Measurements from ENCODE around the gene GCK. TPM values are rescaled to one million over a fixed set of nuclear protein-coding genes. Genes with fewer than 3 reads are reported as not detected.
"Not testable (repeated sequence)": the region's sequence is repeated elsewhere in the genome, so short reads cannot be mapped to it uniquely, and the experiment has no call there.

Gene GCK
- polyA plus RNA-seq, 3 donors from 2014 or later = not detected

DNA sequence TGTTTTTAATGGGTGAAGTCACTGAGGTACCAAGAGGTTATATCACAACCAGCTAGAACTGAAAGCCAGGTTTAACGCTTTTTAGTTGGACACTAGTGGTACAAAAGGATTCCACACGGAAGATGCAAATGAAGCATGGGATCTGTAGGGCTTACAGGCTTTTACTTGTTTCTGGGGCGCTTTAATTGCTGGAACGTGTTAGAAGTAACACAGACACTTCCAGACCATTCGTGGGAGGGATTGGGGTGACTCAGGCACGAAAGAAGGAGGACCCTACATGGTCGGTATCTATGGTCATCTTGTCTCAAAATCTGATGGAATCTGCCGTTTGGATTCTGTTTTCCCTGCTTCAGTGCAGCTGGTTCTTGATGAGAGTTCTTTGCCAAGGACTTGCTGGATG lies 12.6 kb upstream of the GCK start:
- Mint-ChIP-seq H3K36me3 (peaks cover 7 to 13% (median 8%) of the 10 kb centered on the region in 3 donors), H3K4me1 (peaks cover 29 to 40% of the 10 kb centered on the region in 2 donors), H3K27me3 (ENCODE audit: low read depth in 3 of 3) (peaks cover 0 to 4% (median 0%) of the 10 kb centered on the region in 3 donors), H3K9me3 (no peaks in the 10 kb centered on the region), H3K27ac (peak overlapping the region; percentile 9 to 81 (median 60)), H3K4me3 (peak overlapping the region; percentile 82 to 89 (median 87))
- DNase-seq = no peak

DNA sequence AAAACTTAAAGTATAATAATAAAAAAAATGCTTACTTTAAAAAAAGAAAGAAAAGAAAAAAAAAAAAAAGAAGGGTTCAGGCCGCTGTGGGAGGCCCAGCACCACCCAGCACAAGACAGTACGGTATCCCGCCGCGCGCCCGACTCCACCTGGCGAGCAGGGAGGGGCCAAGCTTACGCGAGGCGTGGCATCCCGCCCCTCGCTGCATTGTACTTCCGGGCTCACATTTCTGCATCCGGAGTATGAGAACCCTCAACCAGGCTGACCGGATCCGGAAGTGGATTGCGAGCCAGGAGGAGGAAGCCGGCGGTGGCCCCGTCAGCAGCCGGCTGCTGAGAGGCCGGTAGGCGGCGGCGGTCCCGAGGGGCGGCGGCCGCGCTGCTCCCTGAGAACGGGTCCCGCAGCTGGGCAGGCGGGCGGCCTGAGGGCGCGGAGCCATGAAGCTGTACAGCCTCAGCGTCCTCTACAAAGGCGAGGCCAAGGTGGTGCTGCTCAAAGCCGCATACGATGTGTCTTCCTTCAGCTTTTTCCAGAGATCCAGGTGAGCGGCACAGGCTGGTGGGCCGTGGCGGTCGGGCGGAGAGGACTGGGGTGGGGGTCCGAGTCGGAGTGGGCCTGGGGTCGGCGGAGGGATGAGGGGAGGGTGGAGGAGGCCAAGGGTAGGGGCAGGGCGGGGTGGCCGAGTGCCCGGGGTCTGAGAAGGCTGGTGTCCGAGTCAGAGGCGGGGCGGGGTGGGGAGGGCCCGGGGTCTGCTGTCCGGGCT lies 11.6 kb upstream of the GCK start, which contains the start of gene YKT6:
TSS of gene YKT6 (plus strand) at position 280 of the 763 bp plus-strand sequence. CDS start at position 438, 158 bp downstream.
- no peaks in the 10 kb centered on the region for H3K9me3 Mint-ChIP-seq
- H3K4me3 Mint-ChIP-seq = peak within 1 kb of the TSS; percentile 82 to 89 (median 87)
- peaks cover 0 to 4% (median 3%) of the 10 kb centered on the region in 3 donors for H3K27me3 Mint-ChIP-seq (ENCODE audit: low read depth in 3 of 3)
- peaks cover 5 to 10% (median 7%) of the 10 kb centered on the region in 3 donors for H3K36me3 Mint-ChIP-seq
- peaks cover 29 to 40% of the 10 kb centered on the region in 2 donors for H3K4me1 Mint-ChIP-seq
- peak; percentile 89 to 90 (median 90) for DNase-seq
- H3K27ac Mint-ChIP-seq = peak within 1 kb of the TSS; percentile 9 to 82 (median 72)

DNA sequence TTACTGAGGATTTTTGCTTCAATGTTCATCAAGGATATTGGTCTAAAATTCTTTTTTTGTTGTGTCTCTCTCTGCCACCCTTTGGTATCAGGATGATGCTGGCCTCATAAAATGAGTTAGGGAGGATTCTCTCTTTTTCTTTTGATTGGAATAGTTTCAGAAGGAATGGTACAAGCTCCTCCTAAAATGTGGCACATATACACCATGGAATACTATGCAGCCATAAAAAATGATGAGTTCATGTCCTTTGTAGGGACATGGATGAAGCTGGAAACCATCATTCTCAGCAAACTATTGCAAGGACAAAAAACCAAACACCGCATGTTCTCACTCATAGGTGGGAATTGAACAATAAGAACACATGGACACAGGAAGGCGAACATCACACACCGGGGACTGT lies 10.9 kb upstream of the GCK start:
- H3K27ac Mint-ChIP-seq = not testable (repeated sequence)
- H3K4me1 Mint-ChIP-seq = peaks cover 25 to 35% of the 10 kb centered on the region in 2 donors

DNA sequence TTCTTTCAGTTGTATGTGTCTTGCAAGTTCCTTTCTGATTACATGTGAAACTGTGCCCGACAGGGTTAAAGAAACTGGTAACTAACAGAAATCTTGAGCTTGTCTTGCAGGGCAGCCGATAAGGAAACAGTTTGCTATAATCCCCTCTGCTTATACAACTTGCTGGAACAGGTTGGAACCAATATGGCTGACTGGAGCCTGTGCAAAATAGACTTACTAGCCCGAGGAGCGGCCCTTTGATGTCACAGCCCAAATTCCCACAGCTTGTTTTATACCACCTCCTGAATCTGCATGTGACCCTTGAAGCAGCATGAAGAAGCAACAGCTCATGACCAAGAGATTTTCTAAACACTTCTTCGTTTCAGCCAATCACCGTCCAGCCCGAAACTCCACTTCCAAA lies 8.2 kb upstream of the GCK start:
- Mint-ChIP-seq H3K27me3 (ENCODE audit: low read depth in 3 of 3) (peaks cover 2 to 6% (median 4%) of the 10 kb centered on the region in 3 donors), H3K4me3 (no peak overlapping the region), H3K9me3 (no peaks in the 10 kb centered on the region), H3K27ac (no peak overlapping the region), H3K36me3 (no peaks in the 10 kb centered on the region), H3K4me1 (peaks cover 13 to 14% of the 10 kb centered on the region in 2 donors)
- no peak for DNase-seq

More for the DNA sequence above, 10.9 kb upstream of the GCK start:
- not testable (repeated sequence) for H3K9me3 Mint-ChIP-seq; H3K27me3 Mint-ChIP-seq (ENCODE audit: low read depth in 3 of 3); DNase-seq; H3K36me3 Mint-ChIP-seq
- peak overlapping the region in 4 of 5 donors; percentile 23 to 39 (median 26) for H3K4me3 Mint-ChIP-seq

DNA sequence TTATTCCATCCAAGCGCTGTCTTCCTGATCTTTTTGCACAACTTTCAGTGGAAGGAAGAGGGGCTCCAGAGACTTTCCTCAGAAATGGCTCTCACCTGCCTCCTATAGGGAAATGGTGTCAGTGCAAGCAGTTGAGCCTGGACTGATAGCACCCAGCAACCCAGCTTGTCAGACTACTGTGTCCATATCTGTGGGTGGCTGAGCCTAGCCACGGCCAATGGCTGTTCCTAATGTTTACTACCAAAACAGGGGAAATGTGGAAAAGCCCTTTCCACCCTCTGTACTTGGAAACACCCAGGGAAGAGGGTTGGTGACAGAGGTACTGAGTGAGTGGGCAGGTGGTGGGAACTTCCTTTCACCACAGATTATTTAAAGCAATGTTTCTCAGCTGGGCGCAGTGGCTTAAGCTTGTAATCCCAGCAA lies 7.2 kb upstream of the GCK start:
- no peak overlapping the region for H3K27ac Mint-ChIP-seq
- H3K4me3 Mint-ChIP-seq = no peak overlapping the region

DNA sequence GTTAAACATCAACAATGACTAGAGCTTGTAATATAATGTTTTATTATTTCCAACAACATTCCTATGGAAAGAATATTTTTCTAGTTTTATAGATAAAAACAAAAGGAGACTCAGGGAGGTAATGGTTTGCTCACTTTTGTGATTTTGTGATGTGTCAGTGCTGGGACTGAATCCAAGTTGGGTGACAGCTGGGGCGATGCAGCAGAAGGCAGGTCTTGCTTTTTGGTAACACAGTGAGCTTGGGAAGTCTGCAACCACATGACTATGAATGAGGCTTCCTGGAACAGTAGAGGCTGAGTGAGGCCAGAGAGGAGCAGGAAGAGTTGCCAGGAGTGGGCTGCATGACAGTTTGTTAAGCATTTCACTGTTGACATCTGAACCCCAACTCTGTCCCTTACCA lies 6.7 kb upstream of the GCK start:
- no peak for DNase-seq
- H3K36me3 Mint-ChIP-seq = no peaks in the 10 kb centered on the region
- peaks cover 0 to under 1% of the 10 kb centered on the region in 2 donors for H3K4me1 Mint-ChIP-seq
- no peaks in the 10 kb centered on the region for H3K9me3 Mint-ChIP-seq
- no peak overlapping the region for H3K4me3 Mint-ChIP-seq
- peaks cover 4 to 6% (median 4%) of the 10 kb centered on the region in 3 donors for H3K27me3 Mint-ChIP-seq (ENCODE audit: low read depth in 3 of 3)
- H3K27ac Mint-ChIP-seq = no peak overlapping the region

More for the DNA sequence above, 7.2 kb upstream of the GCK start:
- Mint-ChIP-seq H3K36me3 (no peaks in the 10 kb centered on the region), H3K9me3 (no peaks in the 10 kb centered on the region), H3K4me1 (peaks cover 3% of the 10 kb centered on the region in 2 donors), H3K27me3 (ENCODE audit: low read depth in 3 of 3) (peaks cover 4 to 6% (median 4%) of the 10 kb centered on the region in 3 donors)
- no peak for DNase-seq

DNA sequence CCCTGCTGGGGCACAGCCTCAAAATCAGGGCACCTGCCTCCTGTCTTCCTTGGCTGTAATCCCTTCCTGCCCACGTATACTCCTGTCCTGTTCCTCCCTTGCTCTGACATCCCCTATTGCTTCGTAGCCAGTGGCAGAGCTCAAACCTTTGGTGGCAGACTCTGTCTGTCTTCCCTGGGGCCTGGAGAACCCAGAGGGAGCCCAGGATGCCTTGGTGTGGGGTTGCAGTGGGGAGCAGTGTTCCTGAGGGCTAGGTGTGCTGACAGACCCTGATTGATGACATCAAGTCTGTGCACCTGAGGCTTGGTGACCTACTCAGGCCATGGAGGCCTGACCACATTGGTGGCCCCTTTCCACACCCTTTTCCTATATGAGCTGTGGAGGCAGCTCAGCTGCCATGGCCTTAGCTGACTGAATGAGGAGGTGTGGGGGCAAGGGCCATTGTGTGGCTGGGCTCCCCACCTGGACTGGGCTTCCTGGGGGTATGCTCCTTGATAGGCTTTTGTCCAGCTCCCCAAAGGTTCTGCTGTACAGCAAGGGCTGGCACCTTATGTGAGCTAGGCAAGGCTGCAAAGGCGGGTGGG lies 5.4 kb upstream of the GCK start:
- no peak overlapping the region for H3K4me3 Mint-ChIP-seq
- no peak for DNase-seq
- no peaks in the 10 kb centered on the region for H3K4me1 Mint-ChIP-seq
- H3K36me3 Mint-ChIP-seq = peaks cover 0 to 3% (median 0%) of the 10 kb centered on the region in 3 donors
- H3K27ac Mint-ChIP-seq = no peak overlapping the region
- peaks cover 4 to 10% (median 8%) of the 10 kb centered on the region in 3 donors for H3K27me3 Mint-ChIP-seq (ENCODE audit: low read depth in 3 of 3)
- H3K9me3 Mint-ChIP-seq = no peaks in the 10 kb centered on the region

DNA sequence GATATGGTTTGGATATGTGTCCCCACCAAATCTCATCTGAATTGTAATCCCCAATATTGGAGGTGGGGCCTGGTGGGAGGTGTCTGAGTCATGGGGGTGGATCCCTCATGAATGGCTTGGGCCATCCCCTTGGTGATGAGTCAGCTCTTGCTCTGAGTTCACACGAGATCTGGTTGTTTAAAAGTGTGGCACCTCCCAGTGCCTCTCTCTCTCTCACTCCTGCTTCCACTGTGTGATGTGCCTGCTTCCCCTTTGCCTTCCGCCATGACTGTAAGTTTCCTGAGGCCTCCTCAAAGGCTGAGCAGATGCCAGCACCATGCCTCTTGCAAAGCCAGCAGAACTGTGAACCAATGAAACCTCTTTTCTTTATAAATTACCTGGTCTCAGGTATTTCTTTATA lies 4.8 kb upstream of the GCK start:
- Mint-ChIP-seq H3K4me3 (no peak overlapping the region), H3K36me3 (peaks cover 0 to 3% (median 0%) of the 10 kb centered on the region in 3 donors), H3K27me3 (ENCODE audit: low read depth in 3 of 3) (peaks cover 4 to 10% (median 8%) of the 10 kb centered on the region in 3 donors), H3K4me1 (no peaks in the 10 kb centered on the region), H3K27ac (no peak overlapping the region), H3K9me3 (no peaks in the 10 kb centered on the region)
- DNase-seq = no peak

DNA sequence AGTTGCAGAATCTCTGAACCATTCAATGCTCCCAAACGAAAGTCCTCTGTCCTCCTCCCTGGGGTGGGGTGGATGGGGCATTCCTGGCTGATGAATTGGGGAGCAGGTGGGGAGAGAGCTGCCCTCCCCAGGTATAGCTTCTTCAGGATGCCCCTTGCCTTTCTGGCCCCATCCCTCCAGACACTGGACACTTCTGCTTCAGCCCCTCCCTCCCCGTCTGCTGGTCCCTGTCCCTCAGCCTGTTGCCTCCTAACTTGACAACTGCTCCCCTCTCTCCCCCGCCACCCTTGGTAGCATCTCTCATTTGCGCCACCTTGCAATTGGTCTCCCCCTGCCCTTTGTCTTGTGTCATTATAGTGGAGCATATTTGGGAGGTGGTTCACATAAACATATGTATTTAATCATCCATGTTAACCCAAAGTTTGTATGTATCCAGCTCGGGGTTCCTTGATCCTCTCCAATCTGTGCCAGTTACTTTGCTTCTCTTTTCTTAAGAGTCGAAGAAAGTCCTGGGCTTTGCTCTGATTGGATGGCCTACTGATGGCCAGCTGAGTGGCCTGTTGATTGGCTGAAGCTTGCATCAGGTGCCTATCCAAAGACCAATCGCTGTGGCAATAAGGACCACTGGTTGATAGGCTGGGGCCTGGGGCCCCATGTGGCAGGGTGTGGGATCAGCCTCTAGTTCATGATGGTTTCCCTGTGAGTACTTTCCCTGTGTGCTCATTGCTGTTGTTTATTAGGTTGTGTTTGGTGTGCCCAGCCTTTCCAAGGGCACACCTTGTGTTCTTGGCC lies 4.0 kb upstream of the GCK start:
- H3K9me3 Mint-ChIP-seq = no peaks in the 10 kb centered on the region
- H3K27me3 Mint-ChIP-seq (ENCODE audit: low read depth in 3 of 3) = peaks cover 4 to 10% (median 8%) of the 10 kb centered on the region in 3 donors
- H3K4me3 Mint-ChIP-seq = no peak overlapping the region
- peaks cover 0 to 3% (median 0%) of the 10 kb centered on the region in 3 donors for H3K36me3 Mint-ChIP-seq
- no peak for DNase-seq
- H3K4me1 Mint-ChIP-seq = no peaks in the 10 kb centered on the region
- H3K27ac Mint-ChIP-seq = no peak overlapping the region

DNA sequence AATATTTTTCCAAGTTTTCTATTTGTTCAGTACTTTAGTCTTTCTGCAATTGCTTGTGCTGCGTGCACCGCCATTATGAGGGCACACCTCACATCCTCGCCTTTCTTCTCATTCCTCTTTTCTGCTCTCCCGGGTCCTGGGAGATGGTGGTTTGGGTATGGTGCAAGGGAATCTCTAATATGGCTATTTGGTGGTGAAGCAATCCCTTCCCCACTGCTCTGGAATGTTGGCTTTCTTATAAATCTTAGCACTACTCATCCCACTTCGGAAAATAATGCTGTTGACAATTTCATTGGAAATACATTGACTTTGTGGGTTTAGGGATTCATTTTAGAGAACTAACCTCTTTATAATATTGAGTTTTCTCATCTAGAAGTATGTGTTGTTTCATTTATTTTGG lies 1.9 kb upstream of the GCK start:
- H3K36me3 Mint-ChIP-seq = peaks cover 0 to 3% (median 0%) of the 10 kb centered on the region in 3 donors
- no peak overlapping the region for H3K4me3 Mint-ChIP-seq
- no peaks in the 10 kb centered on the region for H3K9me3 Mint-ChIP-seq

DNA sequence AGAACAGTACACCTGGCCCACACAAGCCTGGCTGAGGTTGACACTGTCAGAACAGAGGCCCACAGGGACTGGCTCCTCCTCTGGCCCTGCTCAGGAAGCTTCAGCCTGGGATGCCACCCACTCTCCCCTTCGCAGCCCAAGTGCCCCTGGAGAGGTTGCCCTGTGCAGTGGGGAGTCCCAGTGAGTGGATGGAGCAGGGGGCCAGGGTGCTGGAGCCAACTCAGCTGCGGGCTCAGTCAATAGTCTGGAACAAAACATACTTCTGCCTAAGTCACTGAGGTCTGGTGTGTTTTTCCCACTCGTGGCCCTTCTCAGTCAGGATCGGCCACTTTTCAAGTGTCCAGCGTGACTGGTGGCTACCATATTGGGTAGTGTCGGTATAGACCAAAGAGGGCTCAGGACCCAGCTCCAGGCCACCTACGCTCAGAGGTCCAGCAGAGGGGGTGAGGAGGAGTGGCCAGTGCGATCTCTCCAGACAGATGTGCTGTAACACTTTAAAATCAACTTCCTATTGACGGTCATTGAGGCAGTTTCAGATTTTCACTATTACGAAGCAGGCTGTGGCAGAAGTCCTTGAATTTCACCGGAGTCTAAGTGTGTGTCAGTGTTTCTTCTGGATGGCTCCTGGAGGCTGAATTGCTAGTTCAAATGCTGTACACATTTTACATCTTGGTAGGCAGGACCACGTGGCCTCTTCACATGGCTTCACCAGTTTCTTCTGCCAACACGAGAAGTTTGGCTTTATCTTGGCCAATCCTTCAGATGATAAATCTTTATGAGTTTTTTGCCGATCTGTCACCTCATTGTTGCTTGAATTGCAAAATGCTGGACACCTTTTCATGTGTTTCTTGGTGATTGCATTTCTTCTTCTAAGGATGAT lies 994 bp upstream of the GCK start:
- H3K36me3 Mint-ChIP-seq = peaks cover 0 to 3% (median 0%) of the 10 kb centered on the region in 3 donors
- no peak overlapping the region for H3K4me3 Mint-ChIP-seq
- H3K9me3 Mint-ChIP-seq = no peaks in the 10 kb centered on the region
- H3K27me3 Mint-ChIP-seq (ENCODE audit: low read depth in 3 of 3) = peaks cover 0 to 10% (median 7%) of the 10 kb centered on the region in 3 donors
- no peak overlapping the region for H3K27ac Mint-ChIP-seq
- no peak for DNase-seq
- no peaks in the 10 kb centered on the region for H3K4me1 Mint-ChIP-seq

More for the DNA sequence above, 1.9 kb upstream of the GCK start:
- DNase-seq = no peak
- Mint-ChIP-seq H3K27ac (no peak overlapping the region), H3K27me3 (ENCODE audit: low read depth in 3 of 3) (peaks cover 0 to 10% (median 7%) of the 10 kb centered on the region in 3 donors), H3K4me1 (no peaks in the 10 kb centered on the region)

DNA sequence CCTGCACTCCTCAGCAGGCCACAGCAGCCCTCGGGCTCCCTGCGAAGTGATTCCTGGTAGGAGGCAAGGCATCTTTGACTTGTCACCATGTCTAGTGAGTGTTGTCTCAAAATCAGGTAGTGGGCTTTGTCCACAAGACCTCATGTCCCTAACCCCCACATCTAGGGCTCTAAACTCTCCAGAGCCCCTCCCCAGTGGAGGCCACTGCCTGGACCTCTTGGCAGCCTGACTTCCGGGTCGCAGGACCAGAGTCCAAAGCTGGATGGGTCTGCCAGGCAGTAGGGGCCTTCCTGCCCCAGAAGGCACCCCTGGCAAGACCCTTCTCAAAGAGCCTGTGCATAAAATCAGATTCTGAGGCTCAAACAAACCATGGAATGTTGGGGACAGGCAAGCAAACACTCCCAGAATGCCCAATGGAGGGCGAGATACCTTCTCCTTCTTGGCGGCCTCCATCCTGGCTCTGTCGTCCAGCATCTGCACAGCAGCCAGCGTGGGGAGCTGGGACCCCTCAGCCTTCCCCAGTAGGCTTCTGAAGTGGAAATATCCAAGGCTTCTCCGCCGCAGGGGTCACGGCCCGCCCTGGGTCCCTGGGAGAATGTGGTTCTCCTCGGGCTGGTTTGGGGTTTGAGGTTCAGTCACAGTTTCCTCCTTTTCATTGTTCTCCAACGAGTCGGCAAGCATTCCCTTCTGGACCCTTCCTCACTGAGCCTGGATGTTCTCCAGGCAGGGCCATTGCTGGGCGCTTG lies 586 bp downstream of the GCK start:
- Mint-ChIP-seq H3K27me3 (ENCODE audit: low read depth in 3 of 3) (peaks cover 0 to 12% (median 5%) of the 10 kb centered on the region in 3 donors), H3K27ac (no peak overlapping the region), H3K9me3 (no peaks in the 10 kb centered on the region), H3K4me3 (no peak overlapping the region), H3K36me3 (peaks cover 0 to 3% (median 0%) of the 10 kb centered on the region in 3 donors), H3K4me1 (no peaks in the 10 kb centered on the region)
- no peak for DNase-seq
